Measurements from ENCODE around the gene MAD1L1.

DNA sequence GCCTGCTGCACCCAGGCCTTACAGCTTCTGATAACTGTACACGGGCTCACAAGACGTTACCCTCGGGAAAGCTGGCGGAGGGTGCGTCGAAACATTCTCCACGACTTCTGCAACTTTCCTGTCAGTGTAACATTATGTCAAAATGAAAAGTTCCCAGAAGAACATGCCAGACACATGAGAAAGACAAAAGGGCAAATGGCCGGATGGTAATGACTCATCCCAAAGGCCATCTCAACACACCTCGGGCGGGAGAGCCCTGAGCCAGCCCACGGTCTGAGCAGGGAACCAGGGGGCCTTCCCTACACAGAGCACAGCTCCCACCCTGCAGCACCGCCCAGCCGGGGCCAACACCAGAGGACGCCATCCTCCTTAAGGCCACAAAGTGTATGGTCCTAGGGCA, 118.7 kb downstream of the MAD1L1 start:
- no peak for TF ChIP-seq CTCF (IDR thresholded peaks at IDR 0.05 in 8 of 11, conservative IDR thresholded peaks at IDR 0.05 in 3 of 11)
- no peak for TF ChIP-seq POLR2AphosphoS5 (IDR thresholded peaks at IDR 0.05)
